GM20000 (cell line): Measurements from ENCODE around the gene PLAC1.

Source experiments
- DNase-seq: peaks from one replicate; pipeline ENCODE4 v3.0.0; 2012; ENCODE audit warnings: low spot score
- CTCF ChIP-seq: IDR thresholded peaks from 2 replicates; pipeline ENCODE4 v1.5.1; 2012; ENCODE audit warnings: mild to moderate bottlenecking, control low read depth; ENCODE audit errors: extremely low read depth, missing control alignments

PLAC1 gene

DNA sequence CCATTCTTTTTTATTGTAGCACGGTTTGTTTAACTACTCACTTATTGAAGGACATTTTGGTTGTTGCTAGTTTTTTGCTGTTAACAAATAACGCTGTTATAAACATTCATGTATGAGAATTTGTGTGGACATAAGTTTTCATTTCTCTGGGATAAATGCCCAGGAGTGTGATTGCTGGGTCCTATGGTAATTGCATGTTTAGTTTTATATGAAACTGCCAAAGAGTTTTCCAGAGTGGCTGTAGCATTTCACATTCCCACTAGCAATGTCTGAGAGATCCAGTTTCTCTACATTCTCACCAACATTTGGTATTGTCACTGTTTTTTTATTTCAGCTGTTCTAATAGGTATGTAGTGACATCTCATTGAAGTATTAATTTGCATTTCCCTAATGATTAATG, 66.8 kb downstream of the PLAC1 start:
- DNase-seq, result no peak
- TF ChIP-seq CTCF, result no peak

DNA sequence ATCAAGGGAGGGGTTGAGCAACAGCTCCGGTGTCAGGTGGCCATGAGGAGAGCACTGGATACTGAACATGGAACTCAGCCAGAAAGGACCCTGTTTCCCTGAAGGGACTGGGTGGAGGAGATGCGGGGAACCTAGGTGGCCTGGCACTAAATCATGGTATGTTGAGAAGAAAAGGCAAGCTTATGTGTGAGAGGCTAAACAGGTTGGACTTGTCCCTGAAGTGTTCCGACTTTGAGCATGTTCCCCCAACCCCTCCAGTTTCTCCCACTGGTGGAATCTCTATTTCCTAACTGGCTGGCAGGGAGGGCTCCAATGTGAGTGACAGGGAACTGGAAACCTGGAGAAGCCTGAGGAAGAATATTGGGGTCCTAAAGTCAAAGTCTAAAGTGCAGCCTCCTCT, 69.5 kb downstream of the PLAC1 start:
- no peak for DNase-seq
- TF ChIP-seq CTCF, result no peak

DNA sequence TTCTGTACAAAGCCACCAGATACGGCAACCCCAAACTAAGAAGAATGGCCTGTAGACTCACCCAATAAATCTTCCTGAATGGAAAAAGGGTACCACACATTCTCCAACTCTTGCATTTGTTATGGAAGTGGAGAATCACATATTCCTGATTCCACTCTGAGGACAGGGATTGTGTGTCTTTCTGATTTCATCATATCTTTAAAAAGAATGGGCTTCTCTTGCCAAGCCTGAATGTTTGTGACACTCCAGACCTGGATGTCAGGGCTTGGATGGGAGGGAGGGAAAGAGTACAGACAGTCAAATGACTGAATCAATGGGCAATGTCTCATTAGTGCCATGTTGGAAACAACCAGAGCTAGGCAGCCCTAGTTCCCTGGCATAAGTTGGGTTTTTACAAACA, 77.4 kb downstream of the PLAC1 start:
- no peak for DNase-seq
- TF ChIP-seq CTCF, result no peak

- DNase-seq, result no peak
- TF ChIP-seq CTCF, result no peak
Observed at GRCh38 chrX:134573683-134574035, 84.6 kb downstream of the PLAC1 start.

GRCh38 chrX:134572816-134573682, 85.2 kb downstream of the PLAC1 start:
- TF ChIP-seq CTCF, result no peak

GRCh38 chrX:134571796-134572195, 86.5 kb downstream of the PLAC1 start:
- no peak for TF ChIP-seq CTCF
- DNase-seq, result no peak

More at GRCh38 chrX:134572816-134573682, 85.2 kb downstream of the PLAC1 start:
- no peak for DNase-seq

DNA sequence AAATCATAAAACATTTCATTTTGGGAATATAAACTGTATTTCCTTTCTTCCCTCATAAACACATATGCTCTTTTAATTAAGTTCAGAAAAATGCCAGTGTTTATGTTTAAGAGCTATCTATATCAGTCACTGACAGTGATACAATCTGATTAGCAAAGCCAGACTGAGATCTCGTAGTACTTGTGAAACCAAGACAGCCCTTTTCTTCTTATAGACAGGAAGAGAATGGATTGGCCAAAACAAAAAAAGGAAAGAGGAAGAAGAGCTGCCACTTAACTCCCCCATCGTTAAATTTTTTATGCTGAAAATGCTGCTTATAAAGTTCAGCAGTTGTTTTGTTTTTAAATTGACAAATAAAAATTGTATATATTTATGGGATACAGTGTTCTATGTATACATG, 87.4 kb downstream of the PLAC1 start:
- no peak for DNase-seq
- TF ChIP-seq CTCF, result no peak
